ENCODE results near the gene GPC6.

DNA sequence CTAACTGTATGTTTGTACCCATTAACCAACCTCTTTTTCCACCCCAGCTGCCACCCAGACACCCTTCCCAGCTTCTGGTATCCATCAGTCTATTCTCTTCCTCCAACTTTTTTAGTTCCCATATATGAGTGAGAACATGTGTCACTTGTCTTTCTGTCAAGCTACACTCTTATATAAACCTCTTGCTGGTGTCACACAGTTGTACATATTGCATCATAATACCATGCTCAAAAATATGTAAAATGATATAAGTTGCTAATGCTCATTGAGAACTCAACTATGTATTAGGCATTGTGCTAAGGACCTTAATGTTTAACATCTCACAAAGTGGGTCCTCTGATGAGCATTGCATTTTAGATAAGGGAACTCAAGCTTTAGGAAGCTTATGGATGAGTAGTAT lies 395.4 kb downstream of the GPC6 start:
- TF ChIP-seq FOXM1 (IDR thresholded peaks at IDR 0.05; ENCODE audit: borderline replicate concordance): no peak
- TF ChIP-seq SUZ12 (IDR thresholded peaks at IDR 0.05): no peak
- no peak for TF ChIP-seq FOXK2 (IDR thresholded peaks at IDR 0.05)
- TF ChIP-seq LEF1 (IDR thresholded peaks at IDR 0.05; ENCODE audit: borderline replicate concordance): no peak
- TF ChIP-seq ARNT (IDR thresholded peaks at IDR 0.05): no peak
- TF ChIP-seq FOXA1 (IDR thresholded peaks at IDR 0.05): no peak
- TF ChIP-seq SP1 (IDR thresholded peaks at IDR 0.05): no peak
- TF ChIP-seq, protein P1, sequence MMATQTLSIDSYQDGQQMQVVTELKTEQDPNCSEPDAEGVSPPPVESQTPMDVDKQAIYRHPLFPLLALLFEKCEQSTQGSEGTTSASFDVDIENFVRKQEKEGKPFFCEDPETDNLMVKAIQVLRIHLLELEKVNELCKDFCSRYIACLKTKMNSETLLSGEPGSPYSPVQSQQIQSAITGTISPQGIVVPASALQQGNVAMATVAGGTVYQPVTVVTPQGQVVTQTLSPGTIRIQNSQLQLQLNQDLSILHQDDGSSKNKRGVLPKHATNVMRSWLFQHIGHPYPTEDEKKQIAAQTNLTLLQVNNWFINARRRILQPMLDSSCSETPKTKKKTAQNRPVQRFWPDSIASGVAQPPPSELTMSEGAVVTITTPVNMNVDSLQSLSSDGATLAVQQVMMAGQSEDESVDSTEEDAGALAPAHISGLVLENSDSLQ (IDR thresholded peaks at IDR 0.05): no peak
- no peak for TF ChIP-seq ELF4 (IDR thresholded peaks at IDR 0.05)
- no peak for TF ChIP-seq HDGF (IDR thresholded peaks at IDR 0.05; ENCODE audit: borderline replicate concordance)
- no peak for TF ChIP-seq ZNF384 (IDR thresholded peaks at IDR 0.05)
- no peak for TF ChIP-seq BHLHE40 (IDR thresholded peaks at IDR 0.05; ENCODE audit: borderline replicate concordance)
- no peak for TF ChIP-seq TARDBP (IDR thresholded peaks at IDR 0.05)
- TF ChIP-seq L3MBTL2 (conservative IDR thresholded peaks at IDR 0.05): no peak
